ENCODE results near the gene CFAP299. TPM values are rescaled to one million over a fixed set of nuclear protein-coding genes. Genes with fewer than 3 reads are reported as not detected.
"Not testable (repeated sequence)": the region's sequence is repeated elsewhere in the genome, so short reads cannot be mapped to it uniquely, and the experiment has no call there.

Gene CFAP299
- total RNA-seq, 1 donor from 2014 or later = not detected

DNA sequence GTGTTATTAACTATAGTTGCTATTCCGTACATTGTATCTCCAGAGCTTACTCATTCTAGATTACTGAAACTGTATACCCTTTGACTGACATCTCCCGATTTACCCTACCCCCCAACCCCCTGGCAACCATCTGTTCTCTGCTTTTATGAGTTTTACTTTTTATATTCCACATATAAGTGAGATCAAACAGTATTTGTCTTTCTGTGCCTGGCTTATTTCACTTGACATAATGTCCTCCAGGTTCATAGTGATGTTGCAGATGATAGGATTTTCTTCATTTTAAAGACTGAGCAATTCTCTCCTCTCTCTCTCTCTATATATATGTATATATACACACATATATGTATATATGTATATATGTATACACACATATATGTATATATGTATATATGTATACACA, 54.6 kb downstream of the CFAP299 start:
- DNase-seq = no peak

DNA sequence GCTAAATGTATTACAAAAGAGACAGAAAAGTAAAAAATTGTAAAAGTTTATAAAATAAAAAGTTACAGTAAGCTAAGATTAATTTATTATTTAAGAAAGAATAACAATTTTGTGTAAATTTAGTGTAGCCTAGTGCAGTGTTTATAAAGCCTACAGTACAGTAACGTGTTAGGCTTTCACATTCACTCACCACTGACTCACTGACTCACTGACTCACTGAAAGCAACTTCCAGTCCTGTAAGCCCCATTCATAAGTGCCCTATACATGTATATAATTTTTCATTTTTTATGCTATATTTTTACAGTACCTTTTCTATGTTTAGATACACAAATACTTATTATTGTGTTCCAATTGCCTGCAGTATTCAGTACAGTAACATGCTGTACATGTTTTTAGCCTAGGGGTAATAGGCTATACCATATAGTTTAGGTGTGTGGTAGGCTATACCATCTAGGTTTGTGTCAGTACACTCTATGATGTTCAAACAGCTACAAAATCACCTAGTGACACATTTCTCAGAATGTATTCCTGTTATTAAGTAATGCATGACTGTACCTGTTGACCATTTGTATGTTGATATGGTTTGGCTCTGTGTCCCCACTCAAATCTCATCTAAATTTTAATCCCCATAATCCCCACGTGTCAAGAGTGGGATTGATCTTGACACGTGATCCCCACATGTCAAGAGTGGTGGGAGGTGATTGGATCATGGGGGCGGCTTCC, 57.9 kb downstream of the CFAP299 start:
- DNase-seq = no peak

DNA sequence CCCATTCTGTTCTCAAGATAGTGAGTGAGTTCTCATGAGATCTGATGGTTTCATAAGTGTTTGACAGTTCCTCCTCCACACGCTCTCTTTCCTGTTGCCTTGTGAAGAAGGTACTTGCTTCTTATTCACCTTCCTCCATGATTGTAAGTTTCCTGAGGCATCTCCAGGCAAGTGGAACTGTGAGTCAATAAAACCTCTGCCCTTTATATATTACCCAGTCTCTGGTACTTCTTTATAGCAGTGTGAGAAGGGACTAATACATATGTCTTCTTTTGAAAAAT, 58.4 kb downstream of the CFAP299 start:
- no peak for DNase-seq

DNA sequence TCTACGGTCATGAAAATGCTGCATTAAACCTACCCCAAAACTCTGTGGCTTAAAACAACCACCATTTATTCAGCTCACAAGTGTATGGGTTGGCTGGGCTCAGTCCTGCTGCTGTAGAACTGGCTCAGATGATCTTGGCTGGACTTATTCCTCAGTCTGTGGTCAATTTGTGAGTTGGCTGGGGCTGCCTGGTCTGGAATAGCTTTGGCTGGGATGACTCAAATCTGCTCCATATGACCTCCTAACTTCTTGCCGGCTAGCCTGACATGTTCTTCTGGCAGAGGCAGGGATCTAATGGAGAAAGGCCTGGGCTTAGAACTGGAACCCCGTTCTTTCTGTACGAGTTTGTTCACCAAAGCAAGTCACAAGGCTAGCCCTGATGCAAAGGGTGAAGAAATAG, 71.7 kb downstream of the CFAP299 start:
- DNase-seq = peak; percentile 12

DNA sequence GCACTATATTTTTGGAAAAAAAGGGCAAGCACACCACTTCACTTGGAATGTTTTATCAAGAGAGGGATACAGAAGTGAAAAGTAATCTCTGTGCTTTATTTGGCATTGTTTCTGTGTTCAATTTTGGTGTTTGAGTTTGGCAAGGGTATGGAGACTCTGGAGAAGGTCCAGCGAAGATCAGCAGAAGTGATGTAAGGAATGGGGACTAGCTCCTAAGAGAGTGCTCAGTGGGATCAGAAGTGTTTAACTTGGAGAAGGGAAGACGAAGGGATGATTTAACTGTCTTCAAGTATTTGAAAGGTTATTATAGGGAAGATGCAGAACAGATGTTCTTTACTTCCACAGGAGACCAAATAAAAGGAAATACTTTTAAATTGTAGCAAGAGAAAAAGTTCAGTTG, 74.3 kb downstream of the CFAP299 start:
- DNase-seq = no peak

DNA sequence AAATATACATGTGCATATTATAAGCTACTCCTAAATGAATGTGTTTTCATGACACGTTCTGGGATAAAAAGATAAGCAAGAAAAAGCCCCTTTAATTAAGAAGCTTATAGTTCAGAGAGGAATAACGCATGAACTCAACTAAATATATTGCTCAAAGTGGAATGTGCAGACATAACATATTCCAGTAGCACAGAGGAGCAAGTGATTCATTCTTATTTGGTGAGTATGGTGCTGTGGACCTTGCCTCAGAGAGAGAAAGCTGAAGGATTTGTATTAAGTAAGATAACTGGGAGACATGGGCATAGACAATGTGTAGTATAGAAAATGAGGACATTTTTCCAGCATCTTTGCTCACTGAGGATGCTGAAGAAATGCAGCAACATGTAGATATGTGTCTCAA, 76.8 kb downstream of the CFAP299 start:
- DNase-seq = no peak

DNA sequence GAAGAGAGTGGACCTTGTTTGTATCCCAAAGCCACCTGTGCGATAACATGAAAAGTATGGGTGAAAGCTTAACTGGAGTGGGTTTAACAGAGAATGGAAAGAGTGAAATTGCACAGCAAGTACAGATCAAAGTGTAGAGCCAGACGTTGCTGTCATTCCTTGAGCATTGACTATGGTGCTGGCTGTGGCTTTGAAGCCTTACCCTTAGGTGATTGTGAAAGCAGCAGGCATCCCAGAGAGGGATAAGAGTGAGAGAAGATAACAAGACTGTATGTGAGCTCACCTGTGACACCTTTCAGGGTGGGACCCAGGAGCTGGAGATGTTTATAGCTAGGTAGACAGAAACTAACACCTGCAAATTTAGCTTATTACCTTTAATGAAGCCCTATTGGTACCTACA, 77.6 kb downstream of the CFAP299 start:
- DNase-seq = no peak

DNA sequence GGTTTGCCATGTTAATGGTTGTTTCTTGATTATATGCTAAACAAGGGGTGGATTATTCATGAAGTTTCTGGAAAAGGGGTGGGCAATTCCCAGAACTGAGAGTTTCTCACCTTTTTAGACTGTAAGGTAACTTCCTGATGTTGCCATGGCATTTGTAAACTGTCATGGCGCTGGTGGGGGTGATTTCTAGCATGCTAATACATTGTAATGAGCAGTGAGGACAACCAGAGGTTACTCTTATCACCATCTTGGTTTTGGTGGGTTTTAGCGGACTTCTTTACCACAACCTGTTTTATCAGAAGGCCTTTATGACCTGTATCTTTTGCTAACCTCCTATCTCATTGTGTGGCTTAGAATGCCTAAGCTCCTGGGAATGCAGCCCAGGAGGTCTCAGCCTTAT, 81.5 kb downstream of the CFAP299 start:
- DNase-seq = no peak

DNA sequence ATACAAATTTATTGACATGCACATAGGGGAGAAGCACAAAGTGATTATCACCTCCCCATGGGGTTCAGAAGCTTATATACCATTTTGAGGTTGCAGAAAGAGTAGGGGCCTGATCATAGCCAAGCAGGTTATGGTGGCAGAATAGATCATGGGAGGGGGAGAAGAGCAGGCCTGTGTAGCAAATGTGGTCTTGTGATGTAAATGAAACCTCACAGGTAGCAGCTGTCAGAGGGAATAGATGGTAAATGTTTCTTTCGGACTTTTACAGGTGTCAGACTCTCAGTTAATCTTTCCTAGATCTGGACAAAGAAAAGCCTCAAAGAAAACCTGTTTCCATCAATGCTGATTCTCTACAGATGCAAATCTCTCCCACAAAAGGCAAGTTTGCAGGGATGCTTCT, 84.4 kb downstream of the CFAP299 start:
- no peak for DNase-seq

DNA sequence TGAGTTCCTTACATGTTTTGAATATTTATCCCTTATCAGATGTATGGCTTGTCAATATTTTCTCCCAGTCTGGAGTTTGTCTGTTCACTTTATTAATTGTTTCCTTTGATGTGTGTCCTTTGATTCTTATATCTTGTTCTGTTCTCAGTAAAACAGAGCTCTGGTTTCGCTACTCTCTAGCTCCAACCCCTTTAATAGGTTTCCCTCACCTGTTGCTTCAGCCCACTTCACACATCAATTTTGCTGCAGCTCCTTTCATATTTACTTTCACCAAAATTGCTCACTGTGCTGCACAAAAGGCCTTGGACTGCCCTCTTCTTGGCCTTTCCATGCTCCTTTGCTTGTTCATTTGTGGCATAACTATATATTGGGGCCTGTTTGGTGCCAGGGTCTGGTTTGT, 85.1 kb downstream of the CFAP299 start:
- no peak for DNase-seq

DNA sequence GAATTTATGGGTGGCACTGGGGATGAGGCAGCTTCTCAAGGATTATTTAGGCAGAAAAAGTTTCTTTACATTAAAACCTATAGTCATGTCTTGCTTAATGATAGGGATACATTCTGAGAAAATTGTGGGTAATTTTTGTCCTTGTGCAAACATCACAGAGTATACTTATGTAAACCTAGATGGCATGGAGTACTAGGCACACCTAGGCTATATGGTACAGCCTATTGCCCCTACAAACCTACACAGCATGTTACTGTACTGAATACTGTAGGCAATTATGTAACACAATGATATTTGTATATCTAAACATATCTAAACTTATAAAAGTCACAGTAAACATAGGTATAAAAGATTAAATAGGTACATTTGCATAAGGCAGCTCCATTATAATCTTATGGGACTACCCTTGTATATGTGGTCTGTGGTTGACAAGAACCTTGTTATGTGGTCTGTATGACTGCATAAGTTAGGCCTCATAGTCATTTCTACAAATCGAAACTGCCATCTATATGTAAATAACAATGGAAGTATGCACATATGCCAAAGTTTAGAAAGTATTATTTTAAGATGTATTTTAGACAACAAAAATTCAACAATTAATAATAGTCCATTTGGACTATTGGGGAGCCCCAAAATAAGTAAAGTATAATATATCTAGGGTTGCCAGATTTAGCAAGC, 87.3 kb downstream of the CFAP299 start:
- DNase-seq = no peak

DNA sequence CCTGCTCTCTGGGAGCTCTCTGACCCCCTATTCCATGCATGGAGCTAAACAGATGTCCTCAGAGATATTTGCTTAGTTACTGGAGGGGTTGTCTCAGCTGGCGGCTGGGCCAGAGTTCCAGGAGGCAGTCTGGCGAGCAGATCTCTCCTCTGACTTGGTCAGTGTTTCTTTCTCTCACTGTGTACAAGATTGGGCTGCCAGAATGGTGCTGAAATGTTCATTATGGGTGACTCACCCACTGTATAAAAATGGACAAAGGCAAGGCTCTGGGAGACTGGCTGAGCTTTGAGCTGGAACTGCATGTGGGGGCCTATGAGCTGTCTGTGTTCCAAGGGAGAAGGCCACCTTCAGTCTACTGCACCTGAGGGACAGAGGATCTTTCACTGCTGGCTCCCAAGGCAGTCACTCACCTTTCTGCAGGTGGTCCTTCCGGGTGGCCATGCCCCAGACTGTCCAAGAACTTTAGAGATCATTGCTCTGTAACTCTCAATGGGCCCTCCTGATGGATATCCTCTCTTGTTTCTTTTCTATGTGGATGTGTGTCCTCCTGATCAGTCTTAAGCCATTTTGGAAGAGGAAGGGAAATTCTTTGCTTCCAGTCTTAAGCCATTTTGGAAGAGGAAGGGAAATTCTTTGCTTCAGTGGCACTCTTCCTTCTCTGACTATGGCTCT, 88.2 kb downstream of the CFAP299 start:
- no peak for DNase-seq

DNA sequence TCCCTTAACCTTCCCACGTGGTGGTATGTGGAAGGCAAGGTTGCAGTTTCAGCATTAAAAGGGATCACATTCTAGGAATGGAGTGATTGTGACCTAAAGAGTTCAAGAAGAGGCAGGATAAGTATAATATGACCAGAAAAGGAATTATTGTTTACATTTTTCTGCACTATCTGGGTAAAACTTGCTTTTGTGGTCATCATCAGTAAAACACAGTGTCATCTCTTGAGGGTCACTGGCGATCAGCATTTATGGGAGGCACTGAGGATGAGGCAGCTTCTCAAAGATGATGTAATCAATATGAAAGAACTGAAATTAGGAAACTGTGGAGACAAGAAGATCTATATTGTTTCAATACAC, 88.7 kb downstream of the CFAP299 start:
- DNase-seq = no peak

DNA sequence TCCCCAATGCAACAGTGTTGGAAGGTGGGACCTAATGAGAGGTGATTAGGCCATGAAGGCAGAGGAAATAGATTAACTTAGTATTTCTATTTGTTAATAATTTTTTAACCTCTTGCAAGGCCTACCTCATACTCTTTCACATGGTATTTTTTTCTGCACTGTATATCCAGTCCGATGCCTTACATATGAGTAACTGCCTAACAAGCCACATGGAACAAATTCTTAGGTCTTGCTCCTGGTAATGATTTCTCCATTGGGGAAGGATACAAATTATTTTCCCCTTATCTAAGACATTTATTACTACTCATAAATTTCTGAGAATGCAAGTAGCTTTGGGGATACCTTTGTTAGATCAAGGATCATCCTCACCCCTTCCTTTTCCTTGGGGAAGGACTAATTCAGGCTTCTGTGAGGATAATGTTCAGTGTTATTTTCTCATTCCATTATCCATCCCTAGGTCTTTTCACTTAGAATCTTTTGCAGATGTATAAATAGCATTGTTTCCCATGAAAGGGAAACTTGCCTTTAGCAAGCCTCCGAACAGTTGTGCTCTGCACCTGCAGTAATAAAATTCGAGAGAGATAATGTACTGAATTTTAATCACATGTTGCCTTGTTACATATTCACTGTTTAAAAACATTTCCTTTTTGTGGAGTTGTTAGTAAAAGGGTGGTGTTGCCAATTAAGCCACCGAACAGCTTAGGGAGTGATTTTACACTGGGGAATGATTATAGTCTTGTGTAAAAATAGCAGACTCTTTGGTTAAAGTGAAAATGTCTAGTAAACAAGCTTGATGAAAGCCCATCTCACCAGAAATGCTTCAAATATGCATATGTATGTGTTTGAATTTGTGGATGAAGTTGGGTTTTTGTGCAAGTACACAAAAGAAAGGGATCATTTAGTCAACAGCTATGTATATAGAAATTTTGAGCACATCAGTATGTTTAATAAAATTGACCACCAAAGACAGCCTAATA, 89.9 kb downstream of the CFAP299 start:
- DNase-seq = peak; percentile 1

DNA sequence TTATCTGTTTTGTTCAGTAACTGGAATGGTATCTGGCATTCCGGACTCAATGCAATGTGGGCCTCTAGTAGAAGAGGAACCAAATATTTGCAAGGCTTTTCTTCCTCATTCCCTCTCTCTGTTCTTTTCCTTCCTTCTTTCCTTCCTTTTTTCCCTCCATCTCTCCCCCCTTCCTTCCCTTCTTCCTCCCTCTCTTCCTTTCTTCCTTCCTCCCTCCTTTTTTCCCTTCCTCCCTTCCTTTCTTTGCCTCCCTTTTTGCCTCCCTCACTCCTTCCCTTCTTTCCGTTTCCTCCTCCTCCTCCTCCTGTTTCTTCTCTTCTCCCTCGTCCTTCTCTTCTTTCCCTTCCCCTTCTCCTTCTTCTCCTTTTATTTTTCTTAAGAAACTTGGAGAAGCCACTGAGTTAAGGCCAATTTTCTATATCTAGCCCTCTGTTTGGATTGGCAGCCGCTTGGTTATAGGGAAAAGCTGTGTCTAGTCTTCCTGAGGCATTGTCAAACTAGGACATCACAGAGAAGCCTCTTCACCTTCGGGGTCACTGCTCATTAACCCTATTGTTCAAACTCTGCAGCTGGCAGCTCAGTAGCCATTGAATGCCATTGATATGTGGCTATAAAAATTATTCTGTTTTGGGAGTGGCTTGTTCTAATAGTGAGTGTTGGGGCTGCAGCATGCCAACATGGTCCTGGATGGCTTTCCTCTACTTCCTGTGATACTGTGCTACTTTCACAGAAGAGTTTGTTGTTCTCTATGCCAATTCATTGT, 95.9 kb downstream of the CFAP299 start:
- no peak for DNase-seq

DNA sequence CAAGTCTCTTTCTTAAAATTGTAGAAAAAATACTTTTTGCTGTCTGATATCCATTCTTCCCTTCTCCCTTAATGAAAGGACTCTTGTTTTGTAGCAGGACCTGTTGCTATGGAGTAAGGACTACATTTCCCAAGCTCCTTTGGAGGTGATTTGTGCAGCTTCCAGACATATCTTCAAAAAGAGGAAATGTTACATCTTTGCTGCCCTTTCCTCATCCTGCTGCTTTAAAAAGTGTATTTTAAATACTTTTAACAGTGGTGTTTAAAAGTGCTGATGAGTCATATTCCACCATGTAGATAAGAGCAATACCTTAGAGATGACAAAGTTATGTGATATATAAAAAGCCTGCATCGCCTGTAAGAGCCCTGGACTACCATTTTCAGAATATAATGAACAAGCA, 98.7 kb downstream of the CFAP299 start:
- no peak for DNase-seq

DNA sequence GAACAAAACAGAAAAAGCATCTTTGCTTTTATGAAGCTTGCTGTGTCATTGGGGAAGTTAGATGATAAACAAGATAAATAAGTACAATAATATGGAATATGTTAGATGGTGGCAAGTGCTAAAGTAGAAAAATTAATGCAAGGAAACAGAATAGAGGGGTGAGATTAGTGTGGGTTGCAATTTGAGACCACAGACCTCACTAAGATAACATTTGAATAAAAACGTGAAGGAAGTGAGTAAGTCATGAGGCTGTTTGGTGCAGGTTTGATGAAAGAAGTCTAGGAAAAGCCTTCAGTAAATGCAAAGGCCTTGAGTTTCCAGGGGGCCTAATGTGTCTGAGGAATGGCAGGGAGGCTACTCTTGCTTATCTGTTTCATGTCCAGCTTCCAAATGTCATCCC, 102.5 kb downstream of the CFAP299 start:
- DNase-seq = no peak

DNA sequence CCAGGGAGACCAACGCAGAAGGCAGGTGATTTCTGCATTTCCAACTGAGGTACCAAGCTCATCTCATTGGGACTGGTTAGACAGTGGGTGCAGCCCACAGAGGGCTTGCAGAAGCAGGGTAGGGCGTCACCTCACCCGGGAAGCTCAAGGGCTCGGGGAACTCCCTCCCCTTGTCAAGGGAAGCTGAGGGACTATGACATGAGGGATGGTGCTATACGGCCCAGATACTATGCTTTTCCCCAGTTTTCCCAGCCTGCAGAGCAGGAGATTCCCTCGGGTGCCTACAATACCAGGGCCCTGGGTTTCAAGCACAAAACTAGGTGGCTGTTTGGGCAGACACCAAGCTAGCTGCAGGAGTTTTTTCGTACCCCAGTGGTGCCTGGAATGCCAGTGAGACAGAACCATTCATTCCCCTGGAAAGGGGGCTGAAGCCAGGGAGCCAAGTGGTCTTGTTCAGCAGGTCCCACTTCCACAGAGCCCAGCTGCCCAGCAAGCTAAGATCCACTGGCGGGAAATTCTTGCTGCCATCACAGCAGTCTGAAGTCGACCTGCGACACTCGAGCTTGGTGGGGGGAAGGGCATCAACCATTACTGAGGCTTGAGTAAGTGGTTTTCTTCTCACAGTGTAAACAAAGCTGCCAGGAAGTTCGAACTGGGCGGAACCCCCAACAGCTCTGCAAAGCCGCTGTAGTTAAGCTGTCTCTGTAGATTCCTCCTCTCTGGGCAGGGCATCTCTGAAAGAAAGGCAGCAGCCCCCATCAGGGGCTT, 103.9 kb downstream of the CFAP299 start:
- not testable (repeated sequence) for DNase-seq

DNA sequence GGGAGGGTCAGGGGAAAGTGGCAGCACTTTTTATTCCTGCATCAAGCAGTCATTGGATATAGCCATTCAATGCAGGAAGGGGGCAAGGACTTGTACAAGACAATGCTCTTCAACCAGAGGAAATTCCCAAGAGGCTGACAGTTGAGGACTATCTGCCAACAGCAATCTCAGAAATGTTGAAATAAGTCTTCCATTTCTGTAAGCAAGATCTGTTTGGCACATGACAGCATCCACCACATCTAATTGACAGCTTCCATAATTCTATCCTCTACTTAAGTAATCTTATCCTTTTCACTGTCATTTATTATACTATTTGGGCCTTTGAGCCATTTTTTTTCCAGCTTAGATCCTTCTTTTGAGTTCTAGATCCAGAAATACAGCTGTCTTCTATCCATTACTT, 110.7 kb downstream of the CFAP299 start:
- no peak for DNase-seq

DNA sequence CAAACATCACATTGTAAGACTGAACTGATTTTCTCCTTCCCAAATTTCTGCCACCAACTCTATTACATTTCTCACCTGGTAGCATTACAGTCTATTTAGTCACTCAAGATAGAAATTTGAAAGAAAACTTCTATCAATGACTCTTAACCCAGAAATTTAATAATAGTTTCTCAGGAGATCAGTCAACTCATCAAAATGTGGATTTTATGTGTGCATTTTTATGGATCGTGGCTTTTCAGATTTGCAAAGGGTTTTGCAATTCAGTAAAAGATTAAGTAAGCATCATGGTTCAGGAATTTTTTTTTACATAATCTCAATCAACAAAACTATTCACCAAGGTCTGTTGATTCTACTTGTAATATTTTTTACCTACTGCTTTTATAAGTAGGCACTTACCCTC, 111.1 kb downstream of the CFAP299 start:
- no peak for DNase-seq

DNA sequence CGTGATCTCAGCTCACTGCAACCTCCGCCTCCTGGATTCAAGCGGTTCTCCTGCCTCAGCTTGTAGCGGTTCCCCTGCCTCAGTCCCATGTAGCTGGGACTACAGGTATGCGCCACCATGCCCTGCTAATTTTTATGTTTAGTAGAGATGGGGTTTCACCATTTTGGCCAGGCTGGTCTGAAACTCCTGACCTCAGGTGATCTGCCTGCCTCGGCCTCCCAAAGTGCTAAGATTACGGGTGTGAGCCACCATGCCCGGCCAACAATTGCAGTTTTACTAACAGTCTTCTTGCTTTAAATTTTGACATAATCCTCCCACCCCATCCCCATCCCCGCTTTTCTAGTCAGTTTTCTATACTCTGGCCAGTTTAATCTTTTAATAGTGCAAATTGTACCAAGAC, 112.0 kb downstream of the CFAP299 start:
- DNase-seq = no peak

Measured in skin of body (tissue), 2 donors.